HFF-Myc (cell line): ENCODE results near the gene PLEKHG5.

ENCODE experiments used
- DNase-seq: peaks from one replicate; pipeline ENCODE4 v3.0.0-alpha.2; 2011; ENCODE audit warnings: low read depth; ENCODE audit errors: extremely low read depth
- H3K4me3 ChIP-seq: replicated peaks from 2 replicates; pipeline ENCODE4 v1.5.1; 2011; ENCODE audit warnings: low read depth, mild to moderate bottlenecking, control low read depth, low read length
- TF ChIP-seq, protein P1 (sequence below): IDR thresholded peaks from 2 replicates; pipeline ENCODE4 v1.5.1; 2012; ENCODE audit warnings: mild to moderate bottlenecking, low read depth, low read length, control low read depth; ENCODE audit errors: missing control alignments

Gene PLEKHG5

GRCh38 chr1:6491480-6491962 is at the start of gene PLEKHG5:
PLEKHG5 (minus strand) TSS chr1:6491667; CDS start chr1:6477571, 14,096 bp downstream.
- DNase-seq: peak; percentile 30
- H3K4me3 ChIP-seq: peak within 1 kb of the TSS; percentile 87
- TF ChIP-seq, protein P1, sequence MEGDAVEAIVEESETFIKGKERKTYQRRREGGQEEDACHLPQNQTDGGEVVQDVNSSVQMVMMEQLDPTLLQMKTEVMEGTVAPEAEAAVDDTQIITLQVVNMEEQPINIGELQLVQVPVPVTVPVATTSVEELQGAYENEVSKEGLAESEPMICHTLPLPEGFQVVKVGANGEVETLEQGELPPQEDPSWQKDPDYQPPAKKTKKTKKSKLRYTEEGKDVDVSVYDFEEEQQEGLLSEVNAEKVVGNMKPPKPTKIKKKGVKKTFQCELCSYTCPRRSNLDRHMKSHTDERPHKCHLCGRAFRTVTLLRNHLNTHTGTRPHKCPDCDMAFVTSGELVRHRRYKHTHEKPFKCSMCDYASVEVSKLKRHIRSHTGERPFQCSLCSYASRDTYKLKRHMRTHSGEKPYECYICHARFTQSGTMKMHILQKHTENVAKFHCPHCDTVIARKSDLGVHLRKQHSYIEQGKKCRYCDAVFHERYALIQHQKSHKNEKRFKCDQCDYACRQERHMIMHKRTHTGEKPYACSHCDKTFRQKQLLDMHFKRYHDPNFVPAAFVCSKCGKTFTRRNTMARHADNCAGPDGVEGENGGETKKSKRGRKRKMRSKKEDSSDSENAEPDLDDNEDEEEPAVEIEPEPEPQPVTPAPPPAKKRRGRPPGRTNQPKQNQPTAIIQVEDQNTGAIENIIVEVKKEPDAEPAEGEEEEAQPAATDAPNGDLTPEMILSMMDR: no peak

GRCh38 chr1:6538956-6539355 is 47.5 kb upstream of the PLEKHG5 start:
- no peak overlapping the region for H3K4me3 ChIP-seq
- TF ChIP-seq, protein P1: no peak
- no peak for DNase-seq

GRCh38 chr1:6536291-6536690 is 44.8 kb upstream of the PLEKHG5 start:
- H3K4me3 ChIP-seq: no peak overlapping the region
- TF ChIP-seq, protein P1: no peak
- no peak for DNase-seq

- H3K4me3 ChIP-seq: no peak overlapping the region
- TF ChIP-seq, protein P1: no peak
Observed at GRCh38 chr1:6535214-6535613, 43.7 kb upstream of the PLEKHG5 start.

DNA sequence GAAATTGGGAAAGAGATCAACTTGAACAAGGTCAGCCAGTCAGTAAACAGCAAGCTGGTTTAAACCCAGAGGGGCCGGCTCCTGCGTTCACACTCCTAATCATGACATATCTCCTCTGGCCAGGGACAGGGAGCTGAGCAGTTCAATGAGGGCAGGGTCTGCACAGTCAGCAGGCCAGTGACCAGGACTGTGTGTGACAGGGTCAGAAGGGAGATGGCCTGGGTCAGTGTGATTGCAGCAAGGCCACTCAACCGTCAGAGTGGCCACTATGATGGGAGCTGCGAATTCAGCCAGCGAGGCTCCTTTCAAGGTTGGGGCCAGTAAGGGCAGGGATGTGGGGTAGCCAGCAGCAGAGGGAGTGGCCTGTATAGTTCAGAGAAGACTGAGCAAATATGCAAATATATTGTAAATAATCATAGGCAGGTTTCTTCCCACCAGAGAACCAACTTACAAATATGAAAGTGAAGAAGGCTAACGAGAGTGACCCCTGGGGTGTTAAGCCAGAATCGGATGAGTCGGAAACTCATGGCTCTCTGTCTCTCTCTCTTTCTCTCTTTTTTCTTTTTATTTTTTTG is 42.9 kb upstream of the PLEKHG5 start:
- no peak for DNase-seq
- no peak overlapping the region for H3K4me3 ChIP-seq
- TF ChIP-seq, protein P1: no peak

More at GRCh38 chr1:6535214-6535613, 43.7 kb upstream of the PLEKHG5 start:
- no peak for DNase-seq

DNA sequence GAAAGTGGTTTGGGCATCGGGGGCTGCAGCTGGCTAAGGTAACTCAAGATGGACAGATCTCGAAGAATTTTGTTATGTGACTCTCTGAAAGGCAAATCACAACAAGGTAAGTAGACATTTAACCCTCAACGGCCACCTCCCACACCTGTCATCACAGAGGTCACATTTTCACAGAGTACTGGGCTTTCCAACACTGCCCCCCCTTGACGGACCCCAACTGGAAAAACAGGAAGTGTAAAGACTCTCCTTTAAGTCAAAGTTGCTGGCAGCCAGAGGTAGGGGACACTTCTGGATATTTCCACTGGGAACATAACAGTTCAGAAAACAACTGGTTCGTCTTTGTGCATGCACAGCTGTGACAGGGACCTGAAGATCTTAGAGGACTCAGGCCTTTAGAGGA is 40.5 kb upstream of the PLEKHG5 start:
- H3K4me3 ChIP-seq: no peak overlapping the region
- TF ChIP-seq, protein P1: no peak
- DNase-seq: no peak
